GM23338 (cell line): ENCODE results near the gene EPHB2. TPM values are rescaled to one million over a fixed set of nuclear protein-coding genes. Genes with fewer than 3 reads are reported as not detected.

Source experiments
- ATAC-seq: fragments of 200-7000 bp; cut with Tn5 transposase; 3 replicates; pipeline ENCODE4 v1.9.1; 2020
- DNase-seq: peaks from one replicate; pipeline ENCODE4 v3.0.0-alpha.2; 2015; ENCODE audit warnings: low spot score
- H2AFZ ChIP-seq: fragments of 200-600 bp; sonication (generic); 2 replicates; pipeline ENCODE4 v1.8.0; 2016; ENCODE audit warnings: antibody characterized with exemption, mild to moderate bottlenecking, moderate library complexity
- H3F3A ChIP-seq: fragments of 200-600 bp; sonication (generic); replicated peaks from 2 replicates; pipeline ENCODE4 v1.8.0; 2017; ENCODE audit warnings: antibody characterized with exemption, mixed run types, low read depth
- H3K27ac ChIP-seq: fragments of 200-600 bp; sonication (generic); 2 replicates; pipeline ENCODE4 v1.6.1; 2016; ENCODE audit warnings: low read depth
- H3K27me3 ChIP-seq: fragments of 200-600 bp; sonication (generic); 2 replicates; pipeline ENCODE4 v1.8.0; 2016; ENCODE audit warnings: mild to moderate bottlenecking, mixed run types, moderate library complexity; ENCODE audit not compliant: insufficient read depth
- H3K36me3 ChIP-seq: fragments of 200-600 bp; sonication (generic); 2 replicates; pipeline ENCODE4 v1.8.0; 2016; ENCODE audit warnings: mild to moderate bottlenecking; ENCODE audit not compliant: insufficient read depth
- H3K4me1 ChIP-seq: fragments of 200-600 bp; sonication (generic); 2 replicates; pipeline ENCODE4 v1.8.0; 2016; ENCODE audit warnings: mild to moderate bottlenecking, moderate library complexity; ENCODE audit not compliant: insufficient read depth
- H3K4me2 ChIP-seq: fragments of 200-600 bp; sonication (generic); 2 replicates; pipeline ENCODE4 v1.7.1; 2017; ENCODE audit warnings: mixed run types
- H3K4me3 ChIP-seq: fragments of 200-600 bp; sonication (generic); 2 replicates; pipeline ENCODE4 v1.6.1; 2016; ENCODE audit warnings: mixed run types
- H3K79me2 ChIP-seq: fragments of 200-600 bp; sonication (generic); replicated peaks from 2 replicates; pipeline ENCODE4 v1.8.0; 2017; ENCODE audit warnings: mild to moderate bottlenecking; ENCODE audit not compliant: insufficient read depth
- H3K9me2 ChIP-seq: fragments of 200-600 bp; sonication (generic); 2 replicates; pipeline ENCODE4 v1.8.0; 2017; ENCODE audit not compliant: insufficient read depth
- H4K20me1 ChIP-seq: fragments of 200-600 bp; sonication (generic); replicated peaks from 2 replicates; pipeline ENCODE4 v1.8.0; 2017; ENCODE audit warnings: mild to moderate bottlenecking; ENCODE audit not compliant: insufficient read depth
- H3K27ac Mint-ChIP-seq: 2 replicates; pipeline ENCODE4 v1.8.0; 2020; ENCODE audit warnings: inconsistent platforms, mild to moderate bottlenecking, moderate library complexity, mixed read lengths
- H3K27me3 Mint-ChIP-seq: 3 replicates; pipeline ENCODE4 v1.8.0; 2022; ENCODE audit warnings: low read depth, mild to moderate bottlenecking, moderate library complexity, mixed read lengths, inconsistent platforms; ENCODE audit not compliant: insufficient read depth, poor library complexity
- H3K36me3 Mint-ChIP-seq: 3 replicates; pipeline ENCODE4 v1.8.0; 2021; ENCODE audit warnings: low read depth, mild to moderate bottlenecking, inconsistent platforms, moderate library complexity, mixed read lengths
- H3K4me1 Mint-ChIP-seq: 3 replicates; pipeline ENCODE4 v1.8.0; 2020; ENCODE audit warnings: mild to moderate bottlenecking, inconsistent platforms, mixed read lengths
- H3K4me3 Mint-ChIP-seq: 3 replicates; pipeline ENCODE4 v1.8.0; 2021; ENCODE audit warnings: moderate library complexity, mild to moderate bottlenecking, inconsistent platforms, mixed read lengths
- H3K9me3 Mint-ChIP-seq: 3 replicates; pipeline ENCODE4 v1.8.0; 2020; ENCODE audit warnings: moderate library complexity, mild to moderate bottlenecking, inconsistent platforms, mixed read lengths
- CREB1 ChIP-seq: fragments of 250-450 bp; sonication (Bioruptor Pico); IDR thresholded peaks from 2 replicates; pipeline ENCODE4 v1.5.0; 2020; ENCODE audit warnings: low read depth, mild to moderate bottlenecking, moderate library complexity
- CTCF ChIP-seq, 2 experiments: fragments of 200-600 bp in 1 of 2; sonication (generic) in 1 of 2; conservative IDR thresholded peaks; 2 replicates each; pipeline versions ENCODE4 v1.5.1 to v1.6.1; 2016 to 2017; ENCODE audit warnings: antibody characterized with exemption in 2 of 2, low read depth in 2 of 2, mild to moderate bottlenecking in 2 of 2, moderate library complexity in 1 of 2
- ETS1 ChIP-seq: IDR thresholded peaks from 2 replicates; pipeline ENCODE4 v1.6.1; 2016; ENCODE audit warnings: antibody characterized with exemption
- EZH2 ChIP-seq: fragments of 200-600 bp; sonication (generic); IDR thresholded peaks from one replicate; pipeline ENCODE4 v1.8.0; 2017; ENCODE audit warnings: antibody characterized with exemption, mild to moderate bottlenecking, low read depth; ENCODE audit not compliant: unreplicated experiment
- EZH2phosphoT487 ChIP-seq: fragments of 200-600 bp; sonication (generic); IDR thresholded peaks from one replicate; pipeline ENCODE4 v1.8.1; 2018; ENCODE audit warnings: antibody characterized with exemption; ENCODE audit not compliant: unreplicated experiment
- JUNB ChIP-seq: IDR thresholded peaks from one replicate; pipeline ENCODE4 v1.6.1; 2016; ENCODE audit warnings: antibody characterized with exemption; ENCODE audit not compliant: unreplicated experiment
- NANOG ChIP-seq: IDR thresholded peaks from 2 replicates; pipeline ENCODE4 v1.6.1; 2016; ENCODE audit warnings: antibody characterized with exemption, borderline replicate concordance
- POLR2AphosphoS5 ChIP-seq: IDR thresholded peaks from 2 replicates; pipeline ENCODE4 v1.6.1; 2016; ENCODE audit warnings: antibody characterized with exemption, low read depth
- REST ChIP-seq: IDR thresholded peaks from one replicate; pipeline ENCODE4 v1.6.1; 2018; ENCODE audit warnings: antibody characterized with exemption; ENCODE audit not compliant: unreplicated experiment
- STAT1 ChIP-seq: IDR thresholded peaks from one replicate; pipeline ENCODE4 v1.6.1; 2016; ENCODE audit warnings: antibody characterized with exemption; ENCODE audit not compliant: unreplicated experiment
- ZNF114 ChIP-seq: fragments of 250-450 bp; sonication (Bioruptor Pico); IDR thresholded peaks from 2 replicates; pipeline ENCODE4 v1.5.0; 2020; ENCODE audit warnings: mild to moderate bottlenecking, moderate library complexity
- ZNF331 ChIP-seq: fragments of 250-450 bp; sonication (Bioruptor Pico); IDR thresholded peaks from 2 replicates; pipeline ENCODE4 v1.5.0; 2020; ENCODE audit warnings: low read depth, mild to moderate bottlenecking, moderate library complexity
- ZNF462 ChIP-seq: fragments of 250-450 bp; sonication (Bioruptor Pico); IDR thresholded peaks from 2 replicates; pipeline ENCODE4 v1.5.0; 2020; ENCODE audit warnings: mild to moderate bottlenecking, moderate library complexity
- polyA plus RNA-seq: library from polyadenylated mRNA; unstranded; fragments of >200 nt; fragmentation: Nextera tagmentation; extraction: Ambion mirVana; gene quantifications from 2 replicates; pipeline ENCODE4 v1.2.1, GENCODE V29; 2016
- total RNA-seq: library from RNA; depleted of rRNA; stranded (reverse); fragments of >200 nt; shearing (Covaris generic); gene quantifications from 2 replicates; pipeline ENCODE4 v1.2.3, GENCODE V29; 2014

EPHB2 gene
- total and polyA plus RNA-seq, 2 experiments from 2014 or later, result 4.1 to 20.1 TPM

- no peak overlapping the region for H2AFZ ChIP-seq
- H3K79me2 ChIP-seq, result no peaks in the 10 kb centered on the region
- H3K4me2 ChIP-seq, result no peak overlapping the region
- no peak overlapping the region for H3K4me3 ChIP-seq
- no peaks in the 10 kb centered on the region for H3F3A ChIP-seq
- no peaks in the 10 kb centered on the region for H3K27me3 ChIP-seq
- TF ChIP-seq POLR2AphosphoS5 (no peak), ZNF114 (CRISPR knock-in tag) (no peak), STAT1 (no peak), ZNF462 (CRISPR knock-in tag) (no peak), ZNF331 (CRISPR knock-in tag) (no peak), REST (no peak), NANOG (no peak), CTCF (conservative IDR thresholded peaks at IDR 0.05; ENCODE audit: low read depth in 2 of 2) (no peak), ETS1 (no peak), EZH2 (no peak), JUNB (no peak), EZH2phosphoT487 (no peak), CREB1 (no peak)
- no peak overlapping the region for H3K27ac ChIP-seq
- no peaks in the 10 kb centered on the region for H3K36me3 ChIP-seq
- H3K4me1 Mint-ChIP-seq, result no peaks in the 10 kb centered on the region
- peaks cover 28% of the 10 kb centered on the region for H3K9me3 Mint-ChIP-seq
- peaks cover 4% of the 10 kb centered on the region for H3K27me3 Mint-ChIP-seq
- no peak for ATAC-seq
- no peaks in the 10 kb centered on the region for H3K9me2 ChIP-seq
- no peaks in the 10 kb centered on the region for H3K4me1 ChIP-seq
- H3K27ac Mint-ChIP-seq, result no peak overlapping the region
- H4K20me1 ChIP-seq, result 0 out of 2 replicates have a peak, but pooled peaks cover 2% of the 10 kb centered on the region
- no peak for DNase-seq
- H3K4me3 Mint-ChIP-seq, result no peak overlapping the region
- H3K36me3 Mint-ChIP-seq, result no peaks in the 10 kb centered on the region
Observed at GRCh38 chr1:22936681-22937080, 226.0 kb downstream of the EPHB2 start.
